ENCODE measurements around the gene SEC11C. TPM values are rescaled to one million over a fixed set of nuclear protein-coding genes. Genes with fewer than 3 reads are reported as not detected.

The SEC11C gene
- total RNA-seq (11.6 and 75.6 TPM in 2 replicates), polyA plus RNA-seq (26.6 and 122 TPM in 2 replicates)

- peak; percentile 97 to 98 for DNase-seq (ENCODE audit: low read depth in 1 of 2, low spot score in 1 of 2)
- TF ChIP-seq CTCF (IDR thresholded peaks at IDR 0.05; ENCODE audit: low read depth, low read length), result no peak
- Histone ChIP-seq H3K9me3 (ENCODE audit: low read depth) (no peaks in the 10 kb centered on the region), H3K4me1 (ENCODE audit: low read depth) (peaks cover 4% of the 10 kb centered on the region), H3K27ac (peak within 1 kb of the TSS; percentile 97), H3K36me3 (no peaks in the 10 kb centered on the region), H3K27me3 (peaks cover 24% of the 10 kb centered on the region), H3K4me3 (peak within 1 kb of the TSS; percentile 64)
Measured at GRCh38 chr18:59139615-59140301, at the start of gene SEC11C. Gene SEC11C (plus strand): TSS chr18:59139884. CDS start chr18:59139949, 65 bp downstream.

- Histone ChIP-seq H3K27ac (no peak overlapping the region), H3K9me3 (ENCODE audit: low read depth) (no peaks in the 10 kb centered on the region), H3K27me3 (peaks cover 10% of the 10 kb centered on the region), H3K36me3 (no peaks in the 10 kb centered on the region), H3K4me1 (ENCODE audit: low read depth) (no peaks in the 10 kb centered on the region), H3K4me3 (no peak overlapping the region)
- DNase-seq (ENCODE audit: low read depth in 1 of 2, low spot score in 1 of 2), result no peak
- TF ChIP-seq CTCF (IDR thresholded peaks at IDR 0.05; ENCODE audit: low read depth, low read length), result no peak
Measured at GRCh38 chr18:59090966-59091603, 48.6 kb upstream of the SEC11C start.

GRCh38 chr18:59093668-59094067, 46.0 kb upstream of the SEC11C start:
- H3K4me1 ChIP-seq (ENCODE audit: low read depth), result no peaks in the 10 kb centered on the region
- H3K27ac ChIP-seq, result no peak overlapping the region
- no peaks in the 10 kb centered on the region for H3K36me3 ChIP-seq
- no peaks in the 10 kb centered on the region for H3K9me3 ChIP-seq (ENCODE audit: low read depth)
- no peak overlapping the region for H3K4me3 ChIP-seq
- H3K27me3 ChIP-seq, result no peaks in the 10 kb centered on the region
- no peak for TF ChIP-seq CTCF (IDR thresholded peaks at IDR 0.05; ENCODE audit: low read depth, low read length)
- DNase-seq (ENCODE audit: low read depth in 1 of 2, low spot score in 1 of 2), result no peak

DNA sequence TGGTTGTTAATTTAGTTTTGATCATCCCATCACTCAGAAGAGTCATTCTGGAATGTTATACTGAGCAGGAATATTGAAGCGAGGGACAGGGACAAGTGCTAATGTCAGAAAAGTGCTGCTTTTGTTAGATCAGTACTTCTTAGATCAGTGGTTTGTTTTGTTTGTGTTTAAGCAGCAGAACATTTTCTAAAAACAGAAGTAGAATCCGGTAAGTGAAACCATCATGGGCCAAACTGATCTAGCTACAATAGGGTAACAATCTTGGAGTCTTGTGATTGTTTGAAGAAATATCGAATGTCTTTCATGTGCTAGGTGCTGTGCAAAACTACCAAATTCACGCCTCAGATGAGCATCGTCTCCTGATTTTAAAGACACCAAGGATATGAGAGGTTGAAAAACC, 45.1 kb upstream of the SEC11C start:
- Histone ChIP-seq H3K27ac (no peak overlapping the region), H3K9me3 (ENCODE audit: low read depth) (no peaks in the 10 kb centered on the region), H3K27me3 (no peaks in the 10 kb centered on the region), H3K4me1 (ENCODE audit: low read depth) (no peaks in the 10 kb centered on the region), H3K36me3 (no peaks in the 10 kb centered on the region), H3K4me3 (no peak overlapping the region)
- no peak for TF ChIP-seq CTCF (IDR thresholded peaks at IDR 0.05; ENCODE audit: low read depth, low read length)
- no peak for DNase-seq (ENCODE audit: low read depth in 1 of 2, low spot score in 1 of 2)

DNA sequence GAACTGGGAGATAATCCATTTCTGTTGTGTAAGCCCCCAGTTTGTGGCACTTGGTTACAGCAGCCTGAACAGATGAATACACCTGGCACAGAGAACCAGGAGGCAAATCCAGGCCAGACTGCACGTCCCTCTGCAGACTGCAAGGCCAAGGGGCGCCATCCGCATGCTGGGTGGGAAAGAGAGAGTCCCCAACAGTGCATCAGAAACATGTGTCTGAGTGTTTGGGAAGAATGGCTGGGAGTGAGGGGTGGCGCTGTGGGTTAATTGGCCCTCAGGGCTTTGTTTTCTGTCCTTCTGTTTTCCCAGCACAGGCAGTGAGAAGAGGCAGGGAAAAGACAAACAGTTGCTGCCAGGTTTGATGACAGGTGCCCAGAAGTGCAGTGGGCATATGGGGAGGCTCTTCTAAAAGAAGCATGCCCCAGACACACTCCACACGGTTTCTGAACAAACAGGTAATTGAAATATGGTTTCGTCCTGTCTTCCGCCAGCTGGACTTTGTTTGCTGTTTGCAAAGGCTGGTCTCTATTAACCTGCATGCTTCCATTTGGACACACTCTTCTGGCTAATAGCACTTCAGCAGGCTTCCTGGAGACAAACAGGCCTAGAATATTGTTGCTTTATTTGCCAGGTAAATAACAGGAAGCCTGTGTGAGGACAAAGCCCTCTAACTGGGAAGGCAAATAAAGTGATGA, 43.4 kb upstream of the SEC11C start:
- Histone ChIP-seq H3K4me3 (no peak overlapping the region), H3K27me3 (no peaks in the 10 kb centered on the region), H3K4me1 (ENCODE audit: low read depth) (no peaks in the 10 kb centered on the region), H3K36me3 (no peaks in the 10 kb centered on the region), H3K27ac (no peak overlapping the region), H3K9me3 (ENCODE audit: low read depth) (no peaks in the 10 kb centered on the region)
- DNase-seq (ENCODE audit: low read depth in 1 of 2, low spot score in 1 of 2), result no peak
- no peak for TF ChIP-seq CTCF (IDR thresholded peaks at IDR 0.05; ENCODE audit: low read depth, low read length)
